Astrocyte (in vitro differentiated cells and primary cell): ENCODE results near the gene WARS2. TPM values are rescaled to one million over a fixed set of nuclear protein-coding genes. Genes with fewer than 3 reads are reported as not detected.
A peak's percentile ranks its signal among the peaks of the same experiment; 100 is the strongest.

Experiments used
- DNase-seq: peaks from one replicate; pipeline ENCODE4 v3.0.0-alpha.2; 2010; ENCODE audit warnings: low read depth
- FAIRE-seq: peaks from 2 replicates; lab custom pipeline; 2011; peaks lifted over from hg19 to GRCh38; lab: Jason Lieb, UNC
- H2AFZ ChIP-seq: 2 replicates; pipeline ENCODE4 v1.6.0; 2012; ENCODE audit warnings: low read depth, low read length, inconsistent platforms
- H3K27ac ChIP-seq: 2 replicates; pipeline ENCODE4 v1.5.1; 2011; ENCODE audit warnings: low read depth, low read length, inconsistent platforms
- H3K27me3 ChIP-seq: 2 replicates; pipeline ENCODE4 v1.6.0; 2011; ENCODE audit warnings: low read length, inconsistent platforms; ENCODE audit not compliant: insufficient read depth
- H3K36me3 ChIP-seq: 2 replicates; pipeline ENCODE4 v1.5.1; 2011; ENCODE audit warnings: low read length, inconsistent platforms; ENCODE audit not compliant: insufficient read depth
- H3K4me1 ChIP-seq: 2 replicates; pipeline ENCODE4 v1.5.1; 2011; ENCODE audit warnings: low read length, inconsistent platforms; ENCODE audit not compliant: insufficient read depth
- H3K4me2 ChIP-seq: 2 replicates; pipeline ENCODE4 v1.6.0; 2012; ENCODE audit warnings: low read length, inconsistent platforms
- H3K4me3 ChIP-seq: 2 replicates; pipeline ENCODE4 v1.5.1; 2011; ENCODE audit warnings: low read depth, mild to moderate bottlenecking, low read length, inconsistent platforms; ENCODE audit not compliant: insufficient read depth
- H3K79me2 ChIP-seq: 2 replicates; pipeline ENCODE4 v1.6.0; 2012; ENCODE audit warnings: mild to moderate bottlenecking, low read length, inconsistent platforms; ENCODE audit not compliant: insufficient read depth
- H3K9ac ChIP-seq: 2 replicates; pipeline ENCODE4 v1.6.0; 2012; ENCODE audit warnings: mild to moderate bottlenecking, low read length, inconsistent platforms
- H3K9me3 ChIP-seq: 2 replicates; pipeline ENCODE4 v1.5.1; 2012; ENCODE audit warnings: low read depth, mild to moderate bottlenecking, low read length, inconsistent platforms; ENCODE audit not compliant: insufficient read depth
- H4K20me1 ChIP-seq: 2 replicates; pipeline ENCODE4 v1.6.0; 2012; ENCODE audit warnings: low read length, inconsistent platforms; ENCODE audit not compliant: insufficient read depth
- H3K27ac Mint-ChIP-seq: one replicate; pipeline ENCODE4 v1.8.0; 2021; ENCODE audit warnings: mild to moderate bottlenecking, mixed read lengths; ENCODE audit not compliant: unreplicated experiment
- H3K27me3 Mint-ChIP-seq: one replicate; pipeline ENCODE4 v1.8.0; 2021; ENCODE audit warnings: low read depth, mixed read lengths; ENCODE audit not compliant: unreplicated experiment
- H3K36me3 Mint-ChIP-seq: one replicate; pipeline ENCODE4 v1.8.0; 2021; ENCODE audit warnings: low read depth, mixed read lengths; ENCODE audit not compliant: unreplicated experiment
- H3K4me1 Mint-ChIP-seq: one replicate; pipeline ENCODE4 v1.8.0; 2021; ENCODE audit warnings: low read depth, mixed read lengths; ENCODE audit not compliant: unreplicated experiment
- H3K4me3 Mint-ChIP-seq: one replicate; pipeline ENCODE4 v1.8.0; 2021; ENCODE audit warnings: mild to moderate bottlenecking, moderate library complexity, mixed read lengths; ENCODE audit not compliant: unreplicated experiment
- H3K9me3 Mint-ChIP-seq: one replicate; pipeline ENCODE4 v1.8.0; 2021; ENCODE audit warnings: mild to moderate bottlenecking, mixed read lengths; ENCODE audit not compliant: unreplicated experiment
- EZH2 ChIP-seq: IDR thresholded peaks from 2 replicates; pipeline ENCODE4 v1.6.1; 2012; ENCODE audit warnings: mild to moderate bottlenecking, low read length, inconsistent platforms; ENCODE audit not compliant: insufficient read depth
- total RNA-seq: library from RNA; stranded (reverse); gene quantifications from 2 replicates; pipeline ENCODE4 v1.2.1, GENCODE V29; 2021
- TF ChIP-seq, protein P1 (sequence below): IDR thresholded peaks from 2 replicates; pipeline ENCODE4 v1.5.1; 2011; ENCODE audit warnings: low read depth, mild to moderate bottlenecking, inconsistent platforms, low read length, moderate library complexity; ENCODE audit not compliant: insufficient read depth

Gene WARS2
- total RNA-seq, 1 donor from 2014 or later = 10.5 TPM

DNA sequence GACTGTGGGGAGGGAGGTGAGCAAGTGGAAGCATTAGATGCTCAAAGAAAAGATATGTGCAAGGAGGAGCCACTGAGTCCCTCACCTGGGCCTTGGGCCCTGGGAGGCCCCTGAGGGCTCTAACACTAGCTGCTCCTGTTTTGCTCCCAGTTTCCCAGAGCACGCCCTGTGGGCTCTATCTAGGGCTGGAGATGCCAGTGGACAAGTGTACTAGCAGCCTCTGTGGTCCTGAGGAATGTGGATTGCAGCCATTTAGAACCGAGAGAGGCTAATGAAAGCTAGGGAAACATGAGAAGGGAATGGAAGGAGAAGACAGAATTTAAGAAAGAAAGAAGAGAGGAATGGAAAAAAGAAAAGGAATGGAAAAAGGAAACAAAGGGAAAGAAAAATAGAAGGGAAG, 142.3 kb downstream of the WARS2 start:
- H3K79me2 ChIP-seq = no peaks in the 10 kb centered on the region
- Mint-ChIP-seq H3K27ac (no peak overlapping the region), H3K27me3 (peaks cover 89% of the 10 kb centered on the region), H3K4me1 (peaks cover 7% of the 10 kb centered on the region), H3K36me3 (peaks cover 4% of the 10 kb centered on the region), H3K4me3 (no peak overlapping the region), H3K9me3 (peaks cover 24% of the 10 kb centered on the region)
- H3K4me3 ChIP-seq = no peak overlapping the region
- H3K4me1 ChIP-seq = peaks cover 12% of the 10 kb centered on the region
- H3K27me3 ChIP-seq = peaks cover 93% of the 10 kb centered on the region
- H3K9me3 ChIP-seq = peaks cover 4% of the 10 kb centered on the region
- no peaks in the 10 kb centered on the region for H4K20me1 ChIP-seq
- DNase-seq (no peak), FAIRE-seq (peak; percentile 13)
- no peak overlapping the region for H3K4me2 ChIP-seq
- no peak overlapping the region for H2AFZ ChIP-seq
- TF ChIP-seq, protein P1, sequence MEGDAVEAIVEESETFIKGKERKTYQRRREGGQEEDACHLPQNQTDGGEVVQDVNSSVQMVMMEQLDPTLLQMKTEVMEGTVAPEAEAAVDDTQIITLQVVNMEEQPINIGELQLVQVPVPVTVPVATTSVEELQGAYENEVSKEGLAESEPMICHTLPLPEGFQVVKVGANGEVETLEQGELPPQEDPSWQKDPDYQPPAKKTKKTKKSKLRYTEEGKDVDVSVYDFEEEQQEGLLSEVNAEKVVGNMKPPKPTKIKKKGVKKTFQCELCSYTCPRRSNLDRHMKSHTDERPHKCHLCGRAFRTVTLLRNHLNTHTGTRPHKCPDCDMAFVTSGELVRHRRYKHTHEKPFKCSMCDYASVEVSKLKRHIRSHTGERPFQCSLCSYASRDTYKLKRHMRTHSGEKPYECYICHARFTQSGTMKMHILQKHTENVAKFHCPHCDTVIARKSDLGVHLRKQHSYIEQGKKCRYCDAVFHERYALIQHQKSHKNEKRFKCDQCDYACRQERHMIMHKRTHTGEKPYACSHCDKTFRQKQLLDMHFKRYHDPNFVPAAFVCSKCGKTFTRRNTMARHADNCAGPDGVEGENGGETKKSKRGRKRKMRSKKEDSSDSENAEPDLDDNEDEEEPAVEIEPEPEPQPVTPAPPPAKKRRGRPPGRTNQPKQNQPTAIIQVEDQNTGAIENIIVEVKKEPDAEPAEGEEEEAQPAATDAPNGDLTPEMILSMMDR = no peak
- no peak for TF ChIP-seq EZH2
- no peak overlapping the region for H3K27ac ChIP-seq
- no peaks in the 10 kb centered on the region for H3K36me3 ChIP-seq
- no peak overlapping the region for H3K9ac ChIP-seq

DNA sequence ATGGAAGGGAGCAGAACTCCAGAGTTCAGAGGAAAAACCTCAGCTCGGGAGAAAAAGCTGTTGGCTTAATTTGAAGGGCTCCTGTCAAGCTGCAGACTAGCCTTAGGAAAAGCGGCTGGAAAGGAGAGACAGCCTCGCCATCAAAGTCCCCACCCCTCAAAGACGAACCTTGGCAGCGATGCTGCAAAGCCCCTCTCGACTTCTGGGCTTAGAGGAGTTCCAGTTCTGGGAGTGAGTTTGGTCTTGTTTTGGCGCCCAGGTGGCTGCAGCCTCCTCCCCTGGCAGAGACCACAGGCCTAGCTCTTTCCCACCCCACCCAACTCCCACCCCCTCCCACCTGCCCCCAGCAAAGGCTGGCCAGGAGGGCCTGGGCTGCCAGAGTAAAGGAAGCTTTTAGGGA, 143.2 kb downstream of the WARS2 start:
- Histone ChIP-seq H3K27me3 (peaks cover 93% of the 10 kb centered on the region), H3K9me3 (peaks cover 4% of the 10 kb centered on the region), H2AFZ (no peak overlapping the region), H3K4me2 (no peak overlapping the region), H4K20me1 (peaks cover under 1% of the 10 kb centered on the region), H3K4me3 (no peak overlapping the region), H3K27ac (no peak overlapping the region), H3K4me1 (peaks cover 14% of the 10 kb centered on the region), H3K36me3 (no peaks in the 10 kb centered on the region), H3K79me2 (no peaks in the 10 kb centered on the region), H3K9ac (no peak overlapping the region)
- Mint-ChIP-seq H3K27ac (no peak overlapping the region), H3K4me3 (no peak overlapping the region), H3K36me3 (peaks cover 4% of the 10 kb centered on the region), H3K9me3 (peaks cover 20% of the 10 kb centered on the region), H3K27me3 (peaks cover 86% of the 10 kb centered on the region), H3K4me1 (peaks cover 7% of the 10 kb centered on the region)
- TF ChIP-seq EZH2 = no peak
- TF ChIP-seq, protein P1 = no peak
- DNase-seq = no peak
- no peak for FAIRE-seq

DNA sequence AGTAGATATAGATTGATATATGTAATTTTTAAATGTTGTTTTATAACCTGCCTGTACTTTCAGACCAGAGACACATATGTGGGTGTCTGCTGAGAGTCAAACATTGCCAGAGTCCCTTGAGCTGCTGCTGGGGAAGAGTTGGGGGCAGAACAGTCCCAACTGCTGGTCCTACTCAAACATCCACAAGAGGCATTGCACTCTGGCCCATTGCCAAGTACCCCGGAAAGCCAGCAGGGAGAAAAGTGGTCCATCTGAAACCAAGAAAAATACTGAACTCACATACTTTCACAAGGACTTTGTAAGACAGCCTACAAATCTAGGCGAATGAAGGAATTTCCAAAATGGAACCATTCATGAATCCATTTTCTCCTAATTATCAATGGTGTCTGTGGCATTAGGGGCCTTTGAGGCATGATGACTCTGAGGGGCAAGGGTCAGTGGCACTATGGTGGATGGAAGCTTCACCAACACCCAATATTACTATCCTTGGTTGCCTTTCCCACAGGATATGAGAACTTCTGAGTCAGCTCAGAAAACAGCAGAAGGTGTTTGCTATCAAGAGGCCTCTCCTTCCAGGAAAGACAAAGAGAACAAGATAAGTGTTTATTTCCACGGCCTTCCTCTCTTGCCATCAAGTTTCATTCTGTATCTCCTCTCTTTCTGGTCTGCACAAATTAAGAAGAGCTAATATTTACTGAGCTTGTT, 145.0 kb downstream of the WARS2 start:
- Histone ChIP-seq H3K9me3 (peaks cover 4% of the 10 kb centered on the region), H3K4me2 (no peak overlapping the region), H3K4me3 (no peak overlapping the region), H3K9ac (no peak overlapping the region), H4K20me1 (peaks cover 6% of the 10 kb centered on the region), H3K79me2 (no peaks in the 10 kb centered on the region), H3K4me1 (peaks cover 9% of the 10 kb centered on the region), H2AFZ (no peak overlapping the region), H3K27ac (no peak overlapping the region), H3K36me3 (no peaks in the 10 kb centered on the region), H3K27me3 (peaks cover 94% of the 10 kb centered on the region)
- TF ChIP-seq EZH2 = no peak
- TF ChIP-seq, protein P1 = no peak
- peaks cover 92% of the 10 kb centered on the region for H3K27me3 Mint-ChIP-seq
- H3K4me1 Mint-ChIP-seq = peaks cover 5% of the 10 kb centered on the region
- H3K27ac Mint-ChIP-seq = no peak overlapping the region
- H3K9me3 Mint-ChIP-seq = peaks cover 21% of the 10 kb centered on the region
- FAIRE-seq (no peak), DNase-seq (no peak)
- H3K4me3 Mint-ChIP-seq = no peak overlapping the region
- H3K36me3 Mint-ChIP-seq = peaks cover 4% of the 10 kb centered on the region
